Measurements from ENCODE around the gene METTL9.

The METTL9 gene

DNA sequence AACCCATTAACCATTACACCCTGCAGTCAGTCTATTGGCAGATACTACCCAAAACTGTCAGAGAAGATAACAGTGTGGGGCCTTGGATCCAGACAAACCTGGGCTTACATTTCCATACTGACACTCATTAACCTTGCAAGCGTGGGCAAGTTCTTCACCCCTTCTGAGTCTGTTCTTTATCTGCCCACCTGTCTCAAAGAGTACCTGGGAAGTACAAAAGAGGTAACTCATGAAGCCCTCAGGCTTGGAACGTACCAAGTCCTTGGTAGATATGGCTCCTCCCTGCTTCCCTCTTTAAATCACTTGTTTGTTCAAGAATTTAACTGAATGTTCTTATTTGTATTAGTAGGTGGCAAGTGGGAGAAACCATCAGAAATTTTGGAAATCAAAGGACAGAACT is 55.5 kb downstream of the METTL9 start:
- H3K4me2 ChIP-seq (ENCODE audit: low read depth, low read length, poor library complexity, severe bottlenecking), result no peak overlapping the region
- H3K9ac ChIP-seq (ENCODE audit: low read length), result no peak overlapping the region
- TF ChIP-seq, protein P1, sequence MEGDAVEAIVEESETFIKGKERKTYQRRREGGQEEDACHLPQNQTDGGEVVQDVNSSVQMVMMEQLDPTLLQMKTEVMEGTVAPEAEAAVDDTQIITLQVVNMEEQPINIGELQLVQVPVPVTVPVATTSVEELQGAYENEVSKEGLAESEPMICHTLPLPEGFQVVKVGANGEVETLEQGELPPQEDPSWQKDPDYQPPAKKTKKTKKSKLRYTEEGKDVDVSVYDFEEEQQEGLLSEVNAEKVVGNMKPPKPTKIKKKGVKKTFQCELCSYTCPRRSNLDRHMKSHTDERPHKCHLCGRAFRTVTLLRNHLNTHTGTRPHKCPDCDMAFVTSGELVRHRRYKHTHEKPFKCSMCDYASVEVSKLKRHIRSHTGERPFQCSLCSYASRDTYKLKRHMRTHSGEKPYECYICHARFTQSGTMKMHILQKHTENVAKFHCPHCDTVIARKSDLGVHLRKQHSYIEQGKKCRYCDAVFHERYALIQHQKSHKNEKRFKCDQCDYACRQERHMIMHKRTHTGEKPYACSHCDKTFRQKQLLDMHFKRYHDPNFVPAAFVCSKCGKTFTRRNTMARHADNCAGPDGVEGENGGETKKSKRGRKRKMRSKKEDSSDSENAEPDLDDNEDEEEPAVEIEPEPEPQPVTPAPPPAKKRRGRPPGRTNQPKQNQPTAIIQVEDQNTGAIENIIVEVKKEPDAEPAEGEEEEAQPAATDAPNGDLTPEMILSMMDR (IDR thresholded peaks at IDR 0.05; ENCODE audit: insufficient read depth, low read length, poor library complexity, severe bottlenecking), result no peak
- TF ChIP-seq EZH2phosphoT487 (conservative IDR thresholded peaks at IDR 0.05; ENCODE audit: low read length), result no peak

DNA sequence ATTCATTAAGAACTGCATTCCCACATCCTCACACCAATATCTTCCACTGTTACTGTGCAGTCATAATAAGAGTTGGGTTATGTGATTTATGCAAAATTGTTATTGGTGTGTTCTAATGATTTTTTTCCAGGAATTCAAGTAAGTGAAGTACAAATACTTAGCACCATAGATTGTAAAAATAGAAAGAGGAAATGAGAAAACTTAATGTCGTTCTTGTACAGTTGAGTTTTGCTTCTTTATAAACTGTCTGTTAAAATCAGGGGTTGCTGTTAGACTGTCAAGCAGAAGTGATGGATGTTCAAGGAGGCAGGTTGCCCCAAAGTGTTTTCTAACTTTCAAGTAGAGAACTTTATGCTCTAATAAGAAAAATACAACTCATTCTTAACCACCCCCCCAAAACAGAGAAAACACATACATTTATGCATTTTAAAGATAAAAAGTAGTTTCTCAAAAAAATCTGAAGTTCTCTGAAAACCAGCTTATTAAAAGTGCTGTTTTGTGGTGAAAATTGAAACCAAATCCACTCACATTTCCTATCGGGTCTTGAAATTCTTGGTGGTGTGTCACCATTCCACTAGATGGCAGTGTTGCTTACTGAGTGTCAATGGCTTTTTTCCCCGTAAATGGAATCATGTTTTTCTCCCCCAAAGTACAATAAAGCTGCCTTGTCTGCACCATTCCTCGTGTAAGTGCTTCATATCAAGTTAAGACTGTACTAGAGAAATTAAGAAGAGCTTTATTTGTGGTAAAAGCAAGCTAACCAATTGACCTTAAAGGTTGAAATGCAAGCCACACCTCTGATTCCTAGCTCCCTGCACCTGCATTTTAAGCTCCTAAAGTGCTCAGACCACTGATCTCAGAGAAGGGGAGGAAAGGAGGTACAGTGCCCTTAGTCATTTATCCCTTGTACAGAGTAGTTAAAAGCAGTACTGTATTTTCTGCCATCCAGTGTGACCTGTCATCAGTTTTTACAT is 57.7 kb downstream of the METTL9 start:
- no peak overlapping the region for H3K9ac ChIP-seq (ENCODE audit: low read length)
- TF ChIP-seq, protein P1 (IDR thresholded peaks at IDR 0.05; ENCODE audit: insufficient read depth, low read length, poor library complexity, severe bottlenecking), result peak; percentile 87
- no peak for TF ChIP-seq EZH2phosphoT487 (conservative IDR thresholded peaks at IDR 0.05; ENCODE audit: low read length)
- no peaks in the 10 kb centered on the region for H4K20me1 ChIP-seq (ENCODE audit: low read depth, low read length)
- H3K4me2 ChIP-seq (ENCODE audit: low read depth, low read length, poor library complexity, severe bottlenecking), result peak overlapping the region; percentile 54
- no peak overlapping the region for H3K4me3 ChIP-seq (ENCODE audit: insufficient read depth, low read length, poor library complexity, severe bottlenecking)
- no peaks in the 10 kb centered on the region for H3K27me3 ChIP-seq (ENCODE audit: low read length)
- peak overlapping the region; percentile 76 for H3K27ac ChIP-seq (ENCODE audit: low read depth, low read length)
- H3K36me3 ChIP-seq (ENCODE audit: low read length), result no peaks in the 10 kb centered on the region
- peaks cover 21% of the 10 kb centered on the region for H3F3A ChIP-seq (ENCODE audit: insufficient read depth)
- no peaks in the 10 kb centered on the region for H3K9me2 ChIP-seq (replicated peaks; ENCODE audit: insufficient read depth, low read length)
- H3K9me3 ChIP-seq (ENCODE audit: insufficient read depth, low read length), result no peaks in the 10 kb centered on the region
- H3K79me2 ChIP-seq (ENCODE audit: insufficient read depth, low read length), result no peaks in the 10 kb centered on the region
- H2AFZ ChIP-seq (ENCODE audit: low read depth, low read length, severe bottlenecking), result no peak overlapping the region

More for the DNA sequence above, 55.5 kb downstream of the METTL9 start:
- Histone ChIP-seq H3F3A (ENCODE audit: insufficient read depth) (peaks cover 21% of the 10 kb centered on the region), H4K20me1 (ENCODE audit: low read depth, low read length) (no peaks in the 10 kb centered on the region), H3K27ac (ENCODE audit: low read depth, low read length) (no peak overlapping the region), H3K79me2 (ENCODE audit: insufficient read depth, low read length) (no peaks in the 10 kb centered on the region), H2AFZ (ENCODE audit: low read depth, low read length, severe bottlenecking) (no peak overlapping the region), H3K9me2 (replicated peaks; ENCODE audit: insufficient read depth, low read length) (no peaks in the 10 kb centered on the region), H3K4me3 (ENCODE audit: insufficient read depth, low read length, poor library complexity, severe bottlenecking) (no peak overlapping the region), H3K36me3 (ENCODE audit: low read length) (no peaks in the 10 kb centered on the region), H3K9me3 (ENCODE audit: insufficient read depth, low read length) (no peaks in the 10 kb centered on the region), H3K27me3 (ENCODE audit: low read length) (no peaks in the 10 kb centered on the region)

DNA sequence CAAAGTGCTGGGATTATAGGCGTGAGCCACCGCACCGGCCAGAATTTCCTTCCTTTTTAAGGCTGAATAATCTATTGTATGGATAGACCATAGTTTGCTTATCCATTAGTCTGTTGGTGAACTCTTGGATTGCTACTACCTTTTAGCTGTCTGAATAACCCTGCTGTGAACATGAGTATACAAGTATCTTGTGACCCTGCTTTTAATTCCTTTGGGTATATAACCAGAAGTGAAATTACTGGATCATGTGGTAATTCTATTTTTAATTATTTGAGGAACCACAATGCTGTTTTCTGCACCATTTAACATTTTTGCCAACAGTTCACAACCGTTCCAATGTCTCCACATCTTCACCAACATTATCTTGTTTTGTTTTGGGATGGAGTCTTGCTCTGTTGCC is 59.7 kb downstream of the METTL9 start:
- no peaks in the 10 kb centered on the region for H4K20me1 ChIP-seq (ENCODE audit: low read depth, low read length)
- no peaks in the 10 kb centered on the region for H3K9me2 ChIP-seq (replicated peaks; ENCODE audit: insufficient read depth, low read length)
- no peaks in the 10 kb centered on the region for H3K27me3 ChIP-seq (ENCODE audit: low read length)
- H3K9ac ChIP-seq (ENCODE audit: low read length), result no peak overlapping the region
- no peak overlapping the region for H3K27ac ChIP-seq (ENCODE audit: low read depth, low read length)
- no peaks in the 10 kb centered on the region for H3K36me3 ChIP-seq (ENCODE audit: low read length)
- peaks cover 17% of the 10 kb centered on the region for H3F3A ChIP-seq (ENCODE audit: insufficient read depth)
- TF ChIP-seq, protein P1 (IDR thresholded peaks at IDR 0.05; ENCODE audit: insufficient read depth, low read length, poor library complexity, severe bottlenecking), result no peak
- no peak for TF ChIP-seq EZH2phosphoT487 (conservative IDR thresholded peaks at IDR 0.05; ENCODE audit: low read length)
- H3K9me3 ChIP-seq (ENCODE audit: insufficient read depth, low read length), result no peaks in the 10 kb centered on the region
- no peak overlapping the region for H2AFZ ChIP-seq (ENCODE audit: low read depth, low read length, severe bottlenecking)
- no peak overlapping the region for H3K4me2 ChIP-seq (ENCODE audit: low read depth, low read length, poor library complexity, severe bottlenecking)
- no peaks in the 10 kb centered on the region for H3K79me2 ChIP-seq (ENCODE audit: insufficient read depth, low read length)
- H3K4me3 ChIP-seq (ENCODE audit: insufficient read depth, low read length, poor library complexity, severe bottlenecking), result no peak overlapping the region
